GM12892 (cell line): ENCODE data around the gene GTF3C5.

Experiments
- POLR2AphosphoS5 ChIP-seq: IDR thresholded peaks from 2 replicates; pipeline ENCODE4 v1.6.1; 2011; ENCODE audit warnings: low read depth, low read length, control low read depth
- TAF1 ChIP-seq: IDR thresholded peaks from 2 replicates; pipeline ENCODE4 v1.6.1; 2011; ENCODE audit warnings: low read depth, mild to moderate bottlenecking, control low read depth, low read length, borderline replicate concordance

GRCh38 chr9:133055788-133056420 is 25.1 kb downstream of the GTF3C5 start:
- TF ChIP-seq TAF1, result no peak
- no peak for TF ChIP-seq POLR2AphosphoS5
